ENCODE results near the gene ADAMTS17.

The ADAMTS17 gene

DNA sequence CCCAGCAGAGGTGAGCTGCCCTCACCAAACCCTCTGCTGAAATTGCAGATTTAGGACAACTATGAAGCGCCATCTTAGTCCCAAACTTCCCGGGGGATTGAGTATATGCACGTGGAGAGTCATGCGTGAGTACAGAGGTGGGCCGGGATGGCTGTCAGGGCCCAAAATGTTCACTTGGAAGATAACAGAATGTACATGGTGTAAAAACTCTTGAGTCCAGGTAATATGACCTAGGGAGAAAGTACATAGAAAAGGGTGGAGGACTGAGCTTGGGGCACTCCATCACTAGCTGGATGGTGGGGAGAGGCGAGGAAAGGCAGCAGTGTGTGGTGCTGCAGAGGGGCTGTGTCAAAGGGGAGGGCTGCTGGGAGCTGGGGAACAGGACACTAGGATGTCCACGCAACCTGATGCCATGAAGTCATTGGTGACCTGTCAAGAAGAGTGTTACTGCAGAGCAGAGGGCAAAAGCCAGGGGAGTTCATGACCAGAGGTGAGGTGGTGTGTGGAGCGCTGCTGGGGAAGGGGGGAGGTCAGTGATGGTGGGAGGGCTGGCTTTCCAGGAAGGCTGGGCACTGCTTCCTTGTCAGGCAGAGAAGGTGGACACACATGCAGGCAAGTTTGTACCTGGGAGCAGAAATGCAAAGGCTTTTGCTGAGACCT, 372.4 kb downstream of the ADAMTS17 start:
- no peaks in the 10 kb centered on the region for H3K4me1 ChIP-seq (ENCODE audit: insufficient read depth, low read length)
- no peak overlapping the region for H3K9ac ChIP-seq (ENCODE audit: low read depth, low read length)
- no peaks in the 10 kb centered on the region for H3K36me3 ChIP-seq (ENCODE audit: insufficient read depth, low read length)
- no peaks in the 10 kb centered on the region for H3K9me3 ChIP-seq (ENCODE audit: control insufficient read depth, insufficient read depth, low read length)

DNA sequence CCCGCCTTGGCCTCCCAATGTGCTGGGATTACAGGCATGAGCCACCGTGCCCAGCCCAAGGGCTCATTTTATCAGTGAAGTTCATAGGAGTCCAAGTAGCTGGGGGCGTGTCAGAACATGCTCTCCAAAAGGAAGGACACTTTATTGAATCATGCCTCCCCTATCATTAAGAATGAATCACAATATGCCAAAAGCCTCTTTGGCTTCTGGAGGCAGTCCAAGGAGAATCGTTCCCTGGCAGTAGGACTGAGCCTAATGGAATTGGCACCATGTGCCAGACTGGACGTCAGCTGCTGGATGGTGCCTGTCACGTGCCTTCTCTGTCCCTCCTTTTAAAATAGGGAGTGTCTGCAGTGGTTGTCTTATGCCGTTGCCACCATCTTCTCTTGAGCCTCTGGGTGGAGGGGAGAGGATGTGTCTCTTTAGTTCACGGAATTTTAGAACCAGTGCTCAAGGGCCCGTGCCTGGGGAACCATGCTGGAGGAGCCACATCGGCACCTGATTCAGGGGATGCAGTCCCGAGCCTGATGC, 373.9 kb downstream of the ADAMTS17 start:
- Histone ChIP-seq H3K9ac (ENCODE audit: low read depth, low read length) (no peak overlapping the region), H3K9me3 (ENCODE audit: control insufficient read depth, insufficient read depth, low read length) (peaks cover 2% of the 10 kb centered on the region; the same call in 1 of the 2 replicates), H3K36me3 (ENCODE audit: insufficient read depth, low read length) (no peaks in the 10 kb centered on the region), H3K4me1 (ENCODE audit: insufficient read depth, low read length) (no peaks in the 10 kb centered on the region)

GRCh38 chr15:99966815-99967214, 375.0 kb downstream of the ADAMTS17 start:
- Histone ChIP-seq H3K4me1 (ENCODE audit: insufficient read depth, low read length) (no peaks in the 10 kb centered on the region), H3K36me3 (ENCODE audit: insufficient read depth, low read length) (no peaks in the 10 kb centered on the region), H3K9me3 (ENCODE audit: control insufficient read depth, insufficient read depth, low read length) (peaks cover 2% of the 10 kb centered on the region; the same call in 1 of the 2 replicates), H3K9ac (ENCODE audit: low read depth, low read length) (no peak overlapping the region)

DNA sequence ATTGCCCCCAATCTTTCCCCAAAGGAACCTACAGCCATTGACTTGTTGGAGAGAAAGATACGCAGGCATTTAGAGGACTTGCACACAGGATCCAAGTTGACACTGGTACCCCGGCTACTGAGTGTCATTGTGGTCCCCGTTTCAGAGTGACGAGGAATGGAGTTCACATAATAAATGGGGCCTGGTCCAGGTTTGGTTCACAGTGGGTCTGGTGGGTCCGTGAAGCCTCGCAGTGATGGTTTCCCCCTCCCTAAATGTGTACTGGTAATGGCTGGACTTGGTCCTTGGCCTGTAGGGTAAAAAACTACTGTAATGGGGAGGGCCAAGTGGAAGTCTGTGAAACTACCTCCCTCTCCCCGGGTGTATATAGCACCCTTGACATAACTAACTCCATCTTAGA, 376.4 kb downstream of the ADAMTS17 start:
- H3K36me3 ChIP-seq (ENCODE audit: insufficient read depth, low read length): no peaks in the 10 kb centered on the region

DNA sequence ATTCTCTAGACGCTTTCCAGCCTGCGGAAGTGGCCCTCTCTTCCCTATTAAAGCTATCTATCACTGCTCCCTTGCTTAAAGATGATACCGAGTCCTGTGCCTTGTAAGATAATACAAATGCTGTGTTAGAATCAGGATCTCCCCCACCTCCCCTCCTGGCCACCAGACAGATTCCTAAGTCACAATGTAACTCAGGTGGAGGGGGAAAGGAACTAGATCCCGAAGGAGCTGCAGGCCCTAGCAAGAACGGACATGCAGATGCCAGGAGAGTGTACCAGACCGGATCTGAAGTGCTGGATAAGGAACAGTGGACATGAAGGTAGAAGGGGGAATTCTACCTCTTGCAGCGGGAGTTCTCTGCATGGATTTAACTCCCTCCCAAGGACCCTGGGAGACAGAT, 377.8 kb downstream of the ADAMTS17 start:
- H3K9ac ChIP-seq (ENCODE audit: low read depth, low read length): no peak overlapping the region
- peaks cover 2% of the 10 kb centered on the region; the same call in 1 of the 2 replicates for H3K9me3 ChIP-seq (ENCODE audit: control insufficient read depth, insufficient read depth, low read length)
- H3K36me3 ChIP-seq (ENCODE audit: insufficient read depth, low read length): no peaks in the 10 kb centered on the region
- no peaks in the 10 kb centered on the region for H3K4me1 ChIP-seq (ENCODE audit: insufficient read depth, low read length)

More for the DNA sequence above, 376.4 kb downstream of the ADAMTS17 start:
- H3K4me1 ChIP-seq (ENCODE audit: insufficient read depth, low read length): no peaks in the 10 kb centered on the region
- peaks cover 2% of the 10 kb centered on the region; the same call in 1 of the 2 replicates for H3K9me3 ChIP-seq (ENCODE audit: control insufficient read depth, insufficient read depth, low read length)
- H3K9ac ChIP-seq (ENCODE audit: low read depth, low read length): no peak overlapping the region

GRCh38 chr15:99963096-99963825, 378.5 kb downstream of the ADAMTS17 start:
- Histone ChIP-seq H3K4me1 (ENCODE audit: insufficient read depth, low read length) (no peaks in the 10 kb centered on the region), H3K9me3 (ENCODE audit: control insufficient read depth, insufficient read depth, low read length) (peaks cover 2% of the 10 kb centered on the region; the same call in 1 of the 2 replicates), H3K36me3 (ENCODE audit: insufficient read depth, low read length) (no peaks in the 10 kb centered on the region), H3K9ac (ENCODE audit: low read depth, low read length) (no peak overlapping the region)

GRCh38 chr15:99962006-99962561, 379.7 kb downstream of the ADAMTS17 start:
- peaks cover 2% of the 10 kb centered on the region; the same call in 1 of the 2 replicates for H3K9me3 ChIP-seq (ENCODE audit: control insufficient read depth, insufficient read depth, low read length)
- H3K9ac ChIP-seq (ENCODE audit: low read depth, low read length): no peak overlapping the region
- H3K4me1 ChIP-seq (ENCODE audit: insufficient read depth, low read length): no peaks in the 10 kb centered on the region
- no peaks in the 10 kb centered on the region for H3K36me3 ChIP-seq (ENCODE audit: insufficient read depth, low read length)

GRCh38 chr15:99961011-99961441, 380.7 kb downstream of the ADAMTS17 start:
- no peaks in the 10 kb centered on the region for H3K4me1 ChIP-seq (ENCODE audit: insufficient read depth, low read length)
- H3K9ac ChIP-seq (ENCODE audit: low read depth, low read length): no peak overlapping the region
- no peaks in the 10 kb centered on the region for H3K36me3 ChIP-seq (ENCODE audit: insufficient read depth, low read length)
- H3K9me3 ChIP-seq (ENCODE audit: control insufficient read depth, insufficient read depth, low read length): peaks cover 2% of the 10 kb centered on the region; the same call in 1 of the 2 replicates

DNA sequence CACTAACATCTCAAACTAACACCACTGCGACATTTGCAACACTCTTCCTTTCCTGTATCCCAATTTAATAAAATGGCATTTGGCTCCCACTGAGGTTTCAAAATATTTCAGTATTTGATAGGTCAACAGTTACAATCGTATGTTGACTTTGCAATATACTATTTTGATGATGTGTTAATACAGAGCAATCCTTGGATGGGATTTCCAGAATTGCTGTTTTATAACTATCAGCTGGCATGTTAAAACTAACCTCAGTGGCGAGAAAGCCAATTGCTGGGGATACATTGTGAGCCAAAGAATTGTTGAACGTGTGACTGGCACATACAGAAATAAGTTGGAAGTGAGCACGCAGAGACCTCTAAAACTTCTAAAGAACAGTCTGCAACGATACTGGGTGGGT, 382.4 kb downstream of the ADAMTS17 start:
- peaks cover 3% of the 10 kb centered on the region; the same call in 1 of the 2 replicates for H3K4me1 ChIP-seq (ENCODE audit: insufficient read depth, low read length)
- H3K36me3 ChIP-seq (ENCODE audit: insufficient read depth, low read length): no peaks in the 10 kb centered on the region
- no peak overlapping the region for H3K9ac ChIP-seq (ENCODE audit: low read depth, low read length)
- peaks cover 2% of the 10 kb centered on the region; the same call in 1 of the 2 replicates for H3K9me3 ChIP-seq (ENCODE audit: control insufficient read depth, insufficient read depth, low read length)

- 0 out of 2 replicates have a peak, but pooled peaks cover 2% of the 10 kb centered on the region for H3K36me3 ChIP-seq (ENCODE audit: insufficient read depth, low read length)
- H3K9me3 ChIP-seq (ENCODE audit: control insufficient read depth, insufficient read depth, low read length): no peaks in the 10 kb centered on the region
- peaks cover 6% of the 10 kb centered on the region; the same call in 1 of the 2 replicates for H3K4me1 ChIP-seq (ENCODE audit: insufficient read depth, low read length)
- no peak overlapping the region for H3K9ac ChIP-seq (ENCODE audit: low read depth, low read length)
Measured at GRCh38 chr15:99958426-99959097, 383.2 kb downstream of the ADAMTS17 start.

DNA sequence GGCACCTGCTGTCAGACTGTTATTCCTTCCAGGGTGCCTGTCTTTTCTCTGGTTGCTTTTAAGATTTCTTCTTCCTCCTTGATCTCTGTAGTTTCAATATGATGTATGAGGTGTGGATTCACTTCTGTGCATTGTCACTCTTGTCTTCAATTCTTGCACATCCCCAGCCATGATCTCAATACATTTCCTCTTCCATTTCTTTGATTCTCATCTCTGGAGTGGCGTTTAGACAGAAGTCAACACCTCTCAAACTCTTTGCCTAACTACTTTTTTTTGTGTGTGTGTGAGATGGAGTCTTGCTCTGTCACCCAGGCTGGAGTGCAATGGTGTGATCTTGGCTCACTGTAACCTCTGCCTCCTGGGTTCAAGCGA, 384.1 kb downstream of the ADAMTS17 start:
- H3K4me1 ChIP-seq (ENCODE audit: insufficient read depth, low read length): peaks cover 6% of the 10 kb centered on the region; the same call in 1 of the 2 replicates
- 0 out of 2 replicates have a peak, but pooled peaks cover 2% of the 10 kb centered on the region for H3K36me3 ChIP-seq (ENCODE audit: insufficient read depth, low read length)
- no peak overlapping the region for H3K9ac ChIP-seq (ENCODE audit: low read depth, low read length)
- H3K9me3 ChIP-seq (ENCODE audit: control insufficient read depth, insufficient read depth, low read length): 0 out of 2 replicates have a peak, but pooled peaks cover 3% of the 10 kb centered on the region

- Histone ChIP-seq H3K4me1 (ENCODE audit: insufficient read depth, low read length) (peaks cover 6% of the 10 kb centered on the region; the same call in 1 of the 2 replicates), H3K9ac (ENCODE audit: low read depth, low read length) (no peak overlapping the region), H3K36me3 (ENCODE audit: insufficient read depth, low read length) (0 out of 2 replicates have a peak, but pooled peaks cover 2% of the 10 kb centered on the region), H3K9me3 (ENCODE audit: control insufficient read depth, insufficient read depth, low read length) (0 out of 2 replicates have a peak, but pooled peaks cover 3% of the 10 kb centered on the region)
Measured at GRCh38 chr15:99956820-99957641, 384.7 kb downstream of the ADAMTS17 start.

Data from ES-I3 (cell line).